22Rv1 (cell line): ENCODE measurements around the gene LRRC18.

ENCODE experiments used
- H3K27ac ChIP-seq: fragments of 450-650 bp; 2 replicates; pipeline ENCODE4 v1.5.1; 2017
- CTCF ChIP-seq: fragments of 450-650 bp; IDR thresholded peaks from 2 replicates; pipeline ENCODE4 v1.5.1; 2017; ENCODE audit warnings: mild to moderate bottlenecking
- ZFX ChIP-seq: fragments of 450-650 bp; IDR thresholded peaks from 2 replicates; pipeline ENCODE4 v1.6.1; 2017; ENCODE audit warnings: antibody characterized with exemption, borderline replicate concordance

LRRC18 gene

GRCh38 chr10:48938281-48938680 is 1.4 kb downstream of the LRRC18 start:
- H3K27ac ChIP-seq, result no peak overlapping the region
- TF ChIP-seq CTCF, result no peak
- no peak for TF ChIP-seq ZFX

- no peak overlapping the region for H3K27ac ChIP-seq
These were observed 1.8 kb downstream of the LRRC18 start for GRCh38 chr10:48937796-48938195.

GRCh38 chr10:48935577-48935976 is 4.1 kb downstream of the LRRC18 start:
- no peak overlapping the region for H3K27ac ChIP-seq
- TF ChIP-seq CTCF (no peak), ZFX (no peak)

More at GRCh38 chr10:48937796-48938195, 1.8 kb downstream of the LRRC18 start:
- TF ChIP-seq ZFX, result no peak
- no peak for TF ChIP-seq CTCF

GRCh38 chr10:48934672-48935501 is 4.8 kb downstream of the LRRC18 start:
- no peak for TF ChIP-seq ZFX
- TF ChIP-seq CTCF, result no peak
- no peak overlapping the region for H3K27ac ChIP-seq

GRCh38 chr10:48932831-48933664 is 6.6 kb downstream of the LRRC18 start:
- no peak for TF ChIP-seq ZFX
- TF ChIP-seq CTCF, result no peak
- H3K27ac ChIP-seq, result no peak overlapping the region

- no peak overlapping the region for H3K27ac ChIP-seq
- TF ChIP-seq ZFX, result no peak
- TF ChIP-seq CTCF, result no peak
These were observed 8.5 kb downstream of the LRRC18 start for GRCh38 chr10:48931188-48931587.
